Sigmoid colon (tissue), 4 donors: Measurements from ENCODE around the gene STX2.

Experiments used
- POLR2AphosphoS5 ChIP-seq, 4 donors: sonication (generic); formaldehyde crosslinking; IDR thresholded peaks; one replicate each; pipeline ENCODE4 v1.6.1; 2017; ENCODE audit warnings: antibody characterized with exemption in 4 of 4
- TF ChIP-seq, protein P1 (sequence below), 4 experiments: fragments of 450-650 bp in 3 of 4; fragments of 200-600 bp in 1 of 4; IDR thresholded peaks; one replicate each; pipeline ENCODE4 v1.5.1; 2016 to 2019; ENCODE audit warnings: antibody characterized with exemption in 4 of 4, mild to moderate bottlenecking in 3 of 4, moderate library complexity in 2 of 4

GRCh38 chr12:130813436-130813835 lies 25.6 kb downstream of the STX2 start:
- TF ChIP-seq, protein P1, sequence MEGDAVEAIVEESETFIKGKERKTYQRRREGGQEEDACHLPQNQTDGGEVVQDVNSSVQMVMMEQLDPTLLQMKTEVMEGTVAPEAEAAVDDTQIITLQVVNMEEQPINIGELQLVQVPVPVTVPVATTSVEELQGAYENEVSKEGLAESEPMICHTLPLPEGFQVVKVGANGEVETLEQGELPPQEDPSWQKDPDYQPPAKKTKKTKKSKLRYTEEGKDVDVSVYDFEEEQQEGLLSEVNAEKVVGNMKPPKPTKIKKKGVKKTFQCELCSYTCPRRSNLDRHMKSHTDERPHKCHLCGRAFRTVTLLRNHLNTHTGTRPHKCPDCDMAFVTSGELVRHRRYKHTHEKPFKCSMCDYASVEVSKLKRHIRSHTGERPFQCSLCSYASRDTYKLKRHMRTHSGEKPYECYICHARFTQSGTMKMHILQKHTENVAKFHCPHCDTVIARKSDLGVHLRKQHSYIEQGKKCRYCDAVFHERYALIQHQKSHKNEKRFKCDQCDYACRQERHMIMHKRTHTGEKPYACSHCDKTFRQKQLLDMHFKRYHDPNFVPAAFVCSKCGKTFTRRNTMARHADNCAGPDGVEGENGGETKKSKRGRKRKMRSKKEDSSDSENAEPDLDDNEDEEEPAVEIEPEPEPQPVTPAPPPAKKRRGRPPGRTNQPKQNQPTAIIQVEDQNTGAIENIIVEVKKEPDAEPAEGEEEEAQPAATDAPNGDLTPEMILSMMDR (IDR thresholded peaks at IDR 0.05): no peak
- no peak for TF ChIP-seq POLR2AphosphoS5 (IDR thresholded peaks at IDR 0.05)
